WERI-Rb-1 (cell line): Measurements from ENCODE around the gene PSPN.

Source experiments
- DNase-seq: peaks from one replicate; pipeline ENCODE4 v3.0.0-alpha.2; 2020
- H3K27ac ChIP-seq: fragments of 250-450 bp; sonication (Bioruptor Pico); 2 replicates; pipeline ENCODE4 v1.5.1; 2020; ENCODE audit warnings: mild to moderate bottlenecking, moderate library complexity
- H3K27me3 ChIP-seq: fragments of 250-450 bp; sonication (Bioruptor Pico); 2 replicates; pipeline ENCODE4 v1.5.1; 2021; ENCODE audit warnings: mild to moderate bottlenecking, low read depth, moderate library complexity; ENCODE audit not compliant: insufficient read depth, severe bottlenecking
- H3K36me3 ChIP-seq: fragments of 250-450 bp; sonication (Bioruptor Pico); 2 replicates; pipeline ENCODE4 v1.5.1; 2020; ENCODE audit warnings: mild to moderate bottlenecking, moderate library complexity
- H3K4me3 ChIP-seq: 2 replicates; pipeline ENCODE4 v1.5.1; 2011; ENCODE audit warnings: low read depth, mild to moderate bottlenecking, control low read depth, low read length
- H3K9me3 ChIP-seq: fragments of 250-450 bp; sonication (Bioruptor Pico); 2 replicates; pipeline ENCODE4 v1.5.1; 2021; ENCODE audit warnings: mild to moderate bottlenecking, moderate library complexity; ENCODE audit not compliant: severe bottlenecking
- CTCF ChIP-seq: IDR thresholded peaks from 2 replicates; pipeline ENCODE4 v1.5.1; 2011; ENCODE audit warnings: low read depth, mild to moderate bottlenecking, control low read depth, inconsistent platforms, low read length

The PSPN gene

GRCh38 chr19:6333439-6333838 is 42.3 kb downstream of the PSPN start, which contains the start of gene ACER1:
Gene ACER1 (minus strand): TSS chr19:6333612. CDS start chr19:6333551, 61 bp downstream.
- Histone ChIP-seq H3K27ac (no peak within 1 kb of the TSS), H3K27me3 (no peaks in the 10 kb centered on the region), H3K4me3 (no peak within 1 kb of the TSS), H3K9me3 (no peaks in the 10 kb centered on the region), H3K36me3 (no peaks in the 10 kb centered on the region)
- DNase-seq = no peak
- no peak for TF ChIP-seq CTCF

- H3K9me3 ChIP-seq = peaks cover 6% of the 10 kb centered on the region
- DNase-seq = no peak
- H3K36me3 ChIP-seq = no peaks in the 10 kb centered on the region
- H3K27ac ChIP-seq = no peak overlapping the region
- TF ChIP-seq CTCF = no peak
- H3K27me3 ChIP-seq = no peaks in the 10 kb centered on the region
- no peak overlapping the region for H3K4me3 ChIP-seq
These were observed 48.9 kb downstream of the PSPN start for GRCh38 chr19:6326815-6327214.

GRCh38 chr19:6325614-6326013 is 50.1 kb downstream of the PSPN start:
- H3K27ac ChIP-seq = no peak overlapping the region
- H3K9me3 ChIP-seq = peaks cover 6% of the 10 kb centered on the region
- H3K36me3 ChIP-seq = no peaks in the 10 kb centered on the region
- H3K27me3 ChIP-seq = no peaks in the 10 kb centered on the region
- no peak for DNase-seq
- no peak overlapping the region for H3K4me3 ChIP-seq
- no peak for TF ChIP-seq CTCF
